Kidney (tissue), 14 donors: Measurements from ENCODE around the gene TRIM63. TPM values are rescaled to one million over a fixed set of nuclear protein-coding genes. Genes with fewer than 3 reads are reported as not detected.

Experiments used
- DNase-seq, 5 donors: peaks; one replicate each; pipeline ENCODE4 v3.0.0-alpha.2; 2013 to 2020
- FAIRE-seq: peaks from 2 replicates; lab custom pipeline; 2012; peaks lifted over from hg19 to GRCh38; lab: Jason Lieb, UNC
- H3K27ac ChIP-seq, 2 donors: one replicate each; pipeline ENCODE4 v1.7.0; 2013; ENCODE audit warnings: low read depth in 2 of 2, low read length in 2 of 2, inconsistent platforms in 1 of 2
- H3K27me3 ChIP-seq: one replicate; pipeline ENCODE4 v1.7.1; 2013; ENCODE audit warnings: low read length, inconsistent platforms; ENCODE audit not compliant: control insufficient read depth, insufficient read depth
- H3K36me3 ChIP-seq, 3 donors: one replicate each; pipeline versions ENCODE4 v1.7.0 to v1.7.1; 2013; ENCODE audit warnings: low read length in 3 of 3, control low read depth in 1 of 3, inconsistent platforms in 1 of 3; ENCODE audit not compliant: insufficient read depth in 3 of 3, control insufficient read depth in 2 of 3
- H3K4me1 ChIP-seq, 3 donors: one replicate each; pipeline versions ENCODE4 v1.7.0 to v1.7.1; 2013; ENCODE audit warnings: low read length in 3 of 3, inconsistent platforms in 1 of 3, low read depth in 1 of 3; ENCODE audit not compliant: control insufficient read depth in 2 of 3, insufficient read depth in 2 of 3
- H3K4me3 ChIP-seq, 3 donors: one replicate each; pipeline versions ENCODE4 v1.7.0 to v1.8.1; 2013; ENCODE audit warnings: low read length in 3 of 3, control low read depth in 1 of 3, inconsistent platforms in 1 of 3
- H3K9ac ChIP-seq, 3 donors: one replicate each; pipeline versions ENCODE4 v1.7.0 to v1.7.1; 2013; ENCODE audit warnings: low read length in 3 of 3, control low read depth in 1 of 3, inconsistent platforms in 1 of 3
- H3K9me3 ChIP-seq, 3 donors: one replicate each; pipeline versions ENCODE4 v1.7.0 to v1.7.1; 2013; ENCODE audit warnings: low read length in 3 of 3, control low read depth in 1 of 3, inconsistent platforms in 1 of 3; ENCODE audit not compliant: control insufficient read depth in 2 of 3, insufficient read depth in 1 of 3
- intact Hi-C: fragments of 100-400 bp; cut with DNase I; formaldehyde crosslinking; loops from one replicate; pipeline ENCODE4 v1.11.1; 2022
- polyA plus RNA-seq: library from polyadenylated mRNA; stranded (reverse); fragments of 350-450 nt; fragmentation: Illumina TruSeq; extraction: RNeasy Lipid Tissue Mini Kit (QIAGEN cat#74804); gene quantifications from one replicate; pipeline ENCODE4 v1.2.3, GENCODE V29; 2014; ENCODE audit warnings: low read depth, low replicate concordance; ENCODE audit not compliant: insufficient read depth
- total RNA-seq: library from RNA; stranded (reverse); fragmentation: NEBNext Ultra II Directional; extraction: Animal tissue kit (Norgen Biotek cat#: 25700); gene quantifications from one replicate; pipeline ENCODE4 v1.2.1, GENCODE V29; 2021
- TF ChIP-seq, protein P1 (sequence below): IDR thresholded peaks from 3 replicates; pipeline ENCODE4 v1.5.1; 2012; ENCODE audit warnings: mild to moderate bottlenecking, moderate library complexity, borderline replicate concordance; ENCODE audit not compliant: insufficient read depth; ENCODE audit errors: extremely low read depth
- donor health status: control.
- donor health status: control.
- donor health status: control.
- donor health status: control.
- donor health status: control.
- donor health status: DM: yes; HTN: yes; CAD: no.
- donor health status: Normal renal cell carcinoma (clear cell type).

TRIM63 gene
- total and polyA plus RNA-seq, 2 donors from 2014 or later = 0.82 to 3.3 TPM

DNA sequence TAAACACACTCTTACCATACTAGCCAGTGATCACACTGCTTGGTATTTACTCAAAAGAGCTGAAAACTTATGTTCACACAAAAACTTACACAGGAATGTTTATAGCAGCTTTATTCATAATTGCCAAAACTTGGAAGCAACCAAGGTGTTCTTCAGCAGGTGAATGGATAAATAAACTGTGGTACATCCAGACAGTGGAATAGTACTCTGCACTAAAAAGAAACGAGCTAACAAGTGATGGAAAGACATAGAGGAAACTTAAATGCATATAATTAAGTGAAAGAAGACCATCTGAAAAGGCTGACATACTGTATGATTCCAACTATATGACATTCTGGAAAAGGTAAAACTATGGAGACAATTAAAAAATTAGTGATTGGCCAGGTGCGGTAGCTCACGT is 23.5 kb upstream of the TRIM63 start:
- TF ChIP-seq, protein P1, sequence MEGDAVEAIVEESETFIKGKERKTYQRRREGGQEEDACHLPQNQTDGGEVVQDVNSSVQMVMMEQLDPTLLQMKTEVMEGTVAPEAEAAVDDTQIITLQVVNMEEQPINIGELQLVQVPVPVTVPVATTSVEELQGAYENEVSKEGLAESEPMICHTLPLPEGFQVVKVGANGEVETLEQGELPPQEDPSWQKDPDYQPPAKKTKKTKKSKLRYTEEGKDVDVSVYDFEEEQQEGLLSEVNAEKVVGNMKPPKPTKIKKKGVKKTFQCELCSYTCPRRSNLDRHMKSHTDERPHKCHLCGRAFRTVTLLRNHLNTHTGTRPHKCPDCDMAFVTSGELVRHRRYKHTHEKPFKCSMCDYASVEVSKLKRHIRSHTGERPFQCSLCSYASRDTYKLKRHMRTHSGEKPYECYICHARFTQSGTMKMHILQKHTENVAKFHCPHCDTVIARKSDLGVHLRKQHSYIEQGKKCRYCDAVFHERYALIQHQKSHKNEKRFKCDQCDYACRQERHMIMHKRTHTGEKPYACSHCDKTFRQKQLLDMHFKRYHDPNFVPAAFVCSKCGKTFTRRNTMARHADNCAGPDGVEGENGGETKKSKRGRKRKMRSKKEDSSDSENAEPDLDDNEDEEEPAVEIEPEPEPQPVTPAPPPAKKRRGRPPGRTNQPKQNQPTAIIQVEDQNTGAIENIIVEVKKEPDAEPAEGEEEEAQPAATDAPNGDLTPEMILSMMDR = no peak
- DNase-seq (no peak), FAIRE-seq (no peak)
- Histone ChIP-seq H3K27ac (no peak overlapping the region), H3K36me3 (no peaks in the 10 kb centered on the region), H3K9me3 (no peaks in the 10 kb centered on the region), H3K9ac (no peak overlapping the region), H3K4me3 (no peak overlapping the region), H3K27me3 (no peaks in the 10 kb centered on the region), H3K4me1 (peaks cover 0 to 8% (median 3%) of the 10 kb centered on the region in 3 donors)
- intact Hi-C loops = no loop called here

DNA sequence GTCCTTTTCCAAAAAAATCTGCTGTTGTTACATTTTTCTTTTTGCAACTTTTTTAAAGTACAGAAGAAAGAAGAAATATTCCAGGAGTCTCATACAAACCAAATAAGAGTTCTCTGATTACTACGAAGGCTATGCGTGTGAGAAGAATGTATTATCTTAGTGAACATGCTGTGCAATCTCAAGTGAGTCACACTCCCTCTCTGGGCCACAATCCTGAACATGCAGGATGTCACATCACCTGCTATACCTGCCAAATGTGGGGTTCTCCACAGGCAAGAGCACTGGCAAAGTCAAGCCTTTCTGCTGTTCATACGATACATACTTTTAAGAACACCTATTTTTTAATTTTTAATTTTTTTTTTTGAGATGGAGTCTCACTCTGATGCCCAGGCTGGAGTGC is 21.7 kb upstream of the TRIM63 start:
- Histone ChIP-seq H3K9ac (no peak overlapping the region), H3K4me1 (peaks cover 0 to 3% (median 0%) of the 10 kb centered on the region in 3 donors), H3K27ac (no peak overlapping the region), H3K9me3 (no peaks in the 10 kb centered on the region), H3K36me3 (no peaks in the 10 kb centered on the region), H3K27me3 (no peaks in the 10 kb centered on the region), H3K4me3 (no peak overlapping the region)
- FAIRE-seq (no peak), DNase-seq (no peak)
- TF ChIP-seq, protein P1 = no peak
- intact Hi-C loops = no loop called here

DNA sequence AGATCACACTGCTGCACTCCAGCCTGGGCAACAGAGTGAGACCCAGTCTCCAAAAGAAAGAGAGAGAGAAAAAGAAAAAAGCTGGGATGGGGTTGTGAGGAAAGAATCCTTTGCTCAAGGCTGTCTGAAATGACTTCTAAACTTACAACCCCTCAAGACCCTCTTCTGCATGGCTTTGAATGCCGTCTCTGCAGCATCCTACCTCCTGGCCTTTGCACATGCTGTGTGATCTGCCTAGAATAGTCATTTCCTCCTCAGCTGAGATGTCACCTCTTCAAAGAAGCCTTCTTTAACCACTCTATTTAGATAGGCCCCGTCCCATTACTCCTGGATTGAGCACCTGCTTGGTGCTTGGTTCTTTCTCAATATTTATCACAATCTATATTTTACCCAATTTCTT is 17.4 kb upstream of the TRIM63 start:
- Histone ChIP-seq H3K27me3 (no peaks in the 10 kb centered on the region), H3K36me3 (no peaks in the 10 kb centered on the region), H3K9me3 (no peaks in the 10 kb centered on the region), H3K27ac (no peak overlapping the region), H3K4me3 (no peak overlapping the region), H3K4me1 (no peaks in the 10 kb centered on the region), H3K9ac (no peak overlapping the region)
- TF ChIP-seq, protein P1 = no peak
- no peak for DNase-seq
- intact Hi-C loops = no loop called here
- FAIRE-seq = no peak

DNA sequence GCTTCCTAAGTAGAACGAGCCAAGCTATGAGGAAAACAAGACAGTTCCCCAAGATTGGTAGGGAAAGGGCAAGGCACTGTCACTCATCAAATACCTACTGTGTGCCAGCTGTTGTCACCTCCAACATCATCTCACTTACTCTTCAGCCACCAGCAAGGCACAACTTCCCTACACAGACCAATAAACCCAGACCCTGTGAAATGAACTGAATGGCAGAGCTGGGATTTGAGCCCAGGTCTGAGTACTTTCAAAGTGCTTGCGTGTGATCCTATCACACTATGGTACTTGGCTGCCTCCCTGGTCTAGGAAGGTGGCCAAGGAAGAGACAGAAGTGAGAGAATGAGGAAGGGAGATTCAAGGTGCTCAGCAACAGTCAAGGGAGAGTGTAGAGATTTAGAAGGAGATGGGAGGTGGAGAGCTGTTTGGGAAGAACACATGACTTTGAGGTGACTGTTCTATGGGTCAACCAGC is 16.7 kb upstream of the TRIM63 start:
- no peak overlapping the region for H3K27ac ChIP-seq
- no peaks in the 10 kb centered on the region for H3K36me3 ChIP-seq
- H3K9me3 ChIP-seq = no peaks in the 10 kb centered on the region
- H3K9ac ChIP-seq = no peak overlapping the region
- no peaks in the 10 kb centered on the region for H3K4me1 ChIP-seq
- no peak overlapping the region for H3K4me3 ChIP-seq
- DNase-seq (no peak), FAIRE-seq (no peak)
- no peaks in the 10 kb centered on the region for H3K27me3 ChIP-seq
- TF ChIP-seq, protein P1 = no peak
- intact Hi-C loops = no loop called here
